Pancreas (tissue), 10 donors: ENCODE measurements around the gene AOPEP. TPM values are rescaled to one million over a fixed set of nuclear protein-coding genes. Genes with fewer than 3 reads are reported as not detected.

Source experiments
- ATAC-seq, 4 donors: fragments of 200-7000 bp; cut with Tn5 transposase; one replicate each; pipeline versions ENCODE4 v1.8.0 to v1.9.1; 2020; ENCODE audit warnings: mild to moderate bottlenecking in 4 of 4, moderate library complexity in 4 of 4
- DNase-seq, 6 donors: peaks; one replicate each; pipeline ENCODE4 v3.0.0-alpha.2; 2020
- FAIRE-seq: peaks from 2 replicates; lab custom pipeline; 2012; peaks lifted over from hg19 to GRCh38; lab: Jason Lieb, UNC
- H3K27ac ChIP-seq, 4 donors: fragments of 200-600 bp; sonication (generic); 1 replicate in 3 of 4; 2 replicates in 1 of 4; pipeline versions ENCODE4 v1.5.0 to v1.8.0; 2020
- H3K27me3 ChIP-seq, 4 donors: fragments of 200-600 bp; one replicate each; pipeline ENCODE4 v1.8.0; 2021
- H3K36me3 ChIP-seq, 3 donors: fragments of 200-600 bp; sonication (generic) in 1 of 3; one replicate each; pipeline versions ENCODE4 v1.5.0 to v1.8.0; 2020 to 2021
- H3K4me1 ChIP-seq, 3 donors: fragments of 200-600 bp; one replicate each; pipeline ENCODE4 v1.8.0; 2021
- H3K4me3 ChIP-seq, 4 donors: fragments of 200-600 bp; sonication (generic) in 2 of 4; one replicate each; pipeline versions ENCODE4 v1.5.0 to v1.8.0; 2020 to 2021
- H3K9me3 ChIP-seq, 4 donors: fragments of 200-600 bp; one replicate each; pipeline ENCODE4 v1.8.0; 2021
- CTCF ChIP-seq, 4 donors: fragments of 200-600 bp; sonication (generic) in 3 of 4; IDR thresholded peaks; one replicate each; pipeline versions ENCODE4 v1.5.0 to v1.8.0; 2021; ENCODE audit warnings: antibody characterized with exemption in 4 of 4
- WGBS, 2 donors: extraction: QIAGEN DNeasy Blood & Tissue Kit; methylation state at CpG; one replicate each; pipeline ENCODE4 v1.1.7; 2013; 5-methylcytosine and 5-hydroxymethylcytosine counted together
- intact Hi-C, 3 donors: fragments of 100-400 bp; cut with DNase I; formaldehyde crosslinking; loops; one replicate each; pipeline versions ENCODE4 v1.11.1 to v1.14.2; 2022
- polyA plus RNA-seq, 2 donors: library from polyadenylated mRNA; stranded (reverse); fragments of 200-250 nt; gene quantifications; one replicate each; pipeline ENCODE4 v1.2.3, GENCODE V29; 2013
- total RNA-seq, 6 donors: library from RNA; stranded (reverse); fragmentation: NEBNext Ultra II Directional in 4 of 6; extraction: Animal tissue kit (Norgen Biotek cat#: 25700) in 4 of 6; gene quantifications; one replicate each; pipeline versions ENCODE4 v1.2.1 to v1.2.4, GENCODE V29; 2021 to 2023
- donor health status: healthy with polysubstance abuse.
- donor health status: DM: no; HTN: no; CAD: no; lungs with moderate emphysema.
- donor health status: DM: no; HTN: no; CAD: no.
- donor health status: control.
- donor health status: control.
- donor health status: Bipolar disorder and iron deficiency.
- donor health status: DM: yes; HTN: yes; CAD: no.
- donor health status: DM: no; HTN: no; CAD: no.
- donor health status: DM: no; HTN: no; CAD: no.
- donor health status: DM: yes; HTN: yes; CAD: no.

AOPEP gene
- total and polyA plus RNA-seq, 8 donors = 50.5 to 140 (median 76.7) TPM

DNA sequence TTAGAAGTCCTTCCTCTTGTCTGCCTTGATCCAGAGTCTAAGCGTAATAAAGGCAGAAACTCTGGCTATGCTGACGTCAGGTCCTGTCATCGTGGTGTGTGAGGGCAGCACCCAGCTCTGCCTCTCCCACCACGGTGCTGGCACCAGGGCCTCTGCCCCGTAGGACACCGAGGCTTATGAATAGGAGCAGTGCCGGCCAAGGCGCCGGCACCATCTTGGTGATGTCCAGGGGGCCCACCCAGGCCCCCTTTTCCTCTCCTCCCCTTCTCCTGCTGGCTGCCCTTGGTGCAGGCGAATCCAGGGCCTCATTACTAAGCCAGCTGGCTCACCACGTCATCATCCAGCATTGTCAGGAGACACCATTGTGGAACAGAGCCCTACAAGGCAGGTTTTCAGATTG lies 338.7 kb downstream of the AOPEP start:
- 46 to 63% methylated on average over 11 of the region's 11 CpGs for WGBS, 2 donors
- DNase-seq (peak in 1 of 6 donors; percentile 43), ATAC-seq (peak; percentile 7 to 52 (median 26)), FAIRE-seq (no peak)
- H3K36me3 ChIP-seq = peaks cover 3 to 75% (median 20%) of the 10 kb centered on the region in 3 donors
- H3K27ac ChIP-seq = peak overlapping the region; percentile 19 to 73 (median 50)
- no peaks in the 10 kb centered on the region for H3K9me3 ChIP-seq
- peak overlapping the region in 1 of 4 donors; percentile 2 for H3K4me3 ChIP-seq
- no peak for TF ChIP-seq CTCF (IDR thresholded peaks at IDR 0.05)
- intact Hi-C loops = no loop called here
- H3K4me1 ChIP-seq = peaks cover 42 to 59% (median 42%) of the 10 kb centered on the region in 3 donors
- H3K27me3 ChIP-seq = no peaks in the 10 kb centered on the region

GRCh38 chr9:95067057-95067456 lies 340.6 kb downstream of the AOPEP start:
- no peak for TF ChIP-seq CTCF (IDR thresholded peaks at IDR 0.05)
- Histone ChIP-seq H3K9me3 (no peaks in the 10 kb centered on the region), H3K27ac (no peak overlapping the region), H3K4me1 (peaks cover 47 to 64% (median 51%) of the 10 kb centered on the region in 3 donors), H3K27me3 (no peaks in the 10 kb centered on the region), H3K36me3 (peaks cover 3 to 64% (median 20%) of the 10 kb centered on the region in 3 donors), H3K4me3 (no peak overlapping the region)
- DNase-seq (no peak), ATAC-seq (no peak), FAIRE-seq (no peak)
- 84 to 94% methylated on average over 6 of the region's 6 CpGs for WGBS, 2 donors
- intact Hi-C loops = no loop called here

- Histone ChIP-seq H3K27ac (no peak overlapping the region), H3K27me3 (no peaks in the 10 kb centered on the region), H3K4me3 (no peak overlapping the region), H3K9me3 (no peaks in the 10 kb centered on the region), H3K4me1 (peaks cover 49 to 64% (median 51%) of the 10 kb centered on the region in 3 donors), H3K36me3 (peaks cover 3 to 56% (median 18%) of the 10 kb centered on the region in 3 donors)
- TF ChIP-seq CTCF (IDR thresholded peaks at IDR 0.05) = no peak
- ATAC-seq (no peak), DNase-seq (no peak), FAIRE-seq (no peak)
- intact Hi-C loops = no loop called here
- WGBS, 2 donors = 44 to 69% methylated on average over 2 of the region's 2 CpGs
These were observed 341.4 kb downstream of the AOPEP start for GRCh38 chr9:95067897-95068296.

DNA sequence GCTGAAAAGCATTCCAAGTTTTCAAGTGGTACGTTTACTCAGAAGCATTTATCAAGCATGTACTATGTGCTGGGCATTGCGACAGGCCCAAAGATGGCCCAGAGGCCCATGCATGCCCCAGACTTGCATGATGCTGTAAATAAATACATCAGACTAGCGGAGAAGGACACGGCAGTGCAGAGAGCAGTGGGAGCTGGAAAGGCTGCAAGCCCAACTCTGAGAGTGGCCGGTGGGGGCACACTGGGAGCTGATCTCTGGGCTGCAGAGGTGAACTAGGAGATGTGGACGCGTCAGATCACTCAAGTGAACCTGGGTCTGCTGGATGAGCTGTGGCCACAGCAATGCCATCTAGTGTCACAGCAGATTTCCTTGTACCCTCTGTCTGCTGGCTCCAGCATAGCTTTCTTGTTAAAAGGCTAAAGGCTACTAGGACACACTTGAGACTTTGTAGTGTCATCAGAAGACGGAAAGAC lies 344.1 kb downstream of the AOPEP start:
- intact Hi-C loops = no loop called here
- Histone ChIP-seq H3K9me3 (no peaks in the 10 kb centered on the region), H3K27ac (peak overlapping the region in 1 of 4 donors; percentile 24), H3K4me3 (no peak overlapping the region), H3K4me1 (peaks cover 32 to 58% (median 47%) of the 10 kb centered on the region in 3 donors), H3K36me3 (peaks cover 3 to 45% (median 10%) of the 10 kb centered on the region in 3 donors), H3K27me3 (no peaks in the 10 kb centered on the region)
- no peak for FAIRE-seq
- no peak for TF ChIP-seq CTCF (IDR thresholded peaks at IDR 0.05)
- DNase-seq = no peak
- peak in 3 of 4 donors; percentile 2 to 8 (median 5) for ATAC-seq
- WGBS, 2 donors = 36 to 43% methylated on average over 8 of the region's 8 CpGs

GRCh38 chr9:95071450-95071849 lies 345.0 kb downstream of the AOPEP start:
- Histone ChIP-seq H3K4me1 (peaks cover 35 to 64% (median 42%) of the 10 kb centered on the region in 3 donors), H3K4me3 (no peak overlapping the region), H3K9me3 (no peaks in the 10 kb centered on the region), H3K36me3 (peaks cover 3 to 48% (median 10%) of the 10 kb centered on the region in 3 donors), H3K27me3 (no peaks in the 10 kb centered on the region), H3K27ac (no peak overlapping the region)
- no peak for ATAC-seq
- peak in 1 of 6 donors; percentile 8 for DNase-seq
- FAIRE-seq = no peak
- intact Hi-C loops = no loop called here
- 75 to 85% methylated on average over 5 of the region's 5 CpGs for WGBS, 2 donors
- TF ChIP-seq CTCF (IDR thresholded peaks at IDR 0.05) = no peak
